OCI-LY7 (cell line): ENCODE results near the gene SELENOW. TPM values are rescaled to one million over a fixed set of nuclear protein-coding genes. Genes with fewer than 3 reads are reported as not detected.

Experiments
- BruUV-seq: library from RNA; stranded (reverse); fragments of 400-500 nt; replicated peaks from 2 replicates; lab custom pipeline; 2021; lab: Mats Ljungman, UMichigan
- CTCF ChIA-PET: fragments of 300-600 bp; sonication (Branson Sonifier 250); formaldehyde crosslinking; loops from one replicate; lab custom pipeline; 2022; ENCODE audit warnings: antibody characterized with exemption; ENCODE audit not compliant: unreplicated experiment; lab: Charles Lee
- POLR2A ChIA-PET: fragments of 300-600 bp; sonication (Branson Sonifier 250); formaldehyde crosslinking; loops from one replicate; lab custom pipeline; 2022; ENCODE audit warnings: antibody characterized with exemption; lab: Charles Lee
- DNase-seq: peaks from one replicate; pipeline ENCODE4 v3.0.0-alpha.2; 2015; ENCODE audit warnings: low spot score
- H2AFZ ChIP-seq: fragments of 200-600 bp; sonication (generic), shearing (Covaris generic); 2 replicates; pipeline ENCODE4 v1.6.1; 2014; ENCODE audit warnings: mild to moderate bottlenecking, antibody characterized with exemption, low read length, moderate library complexity
- H3K27ac ChIP-seq: fragments of 200-600 bp; sonication (generic); 2 replicates; pipeline ENCODE4 v1.5.1; 2014; ENCODE audit warnings: mixed run types, low read depth, mild to moderate bottlenecking, moderate library complexity, low read length, inconsistent platforms; ENCODE audit not compliant: poor library complexity, severe bottlenecking
- H3K36me3 ChIP-seq: fragments of 200-600 bp; sonication (generic); 2 replicates; pipeline ENCODE4 v1.6.1; 2014; ENCODE audit warnings: mild to moderate bottlenecking, antibody characterized with exemption, low read length, moderate library complexity, mixed read lengths; ENCODE audit not compliant: insufficient read depth
- H3K4me1 ChIP-seq: fragments of 200-600 bp; sonication (generic); 2 replicates; pipeline ENCODE4 v1.5.1; 2014; ENCODE audit warnings: mild to moderate bottlenecking, low read length; ENCODE audit not compliant: insufficient read depth, poor library complexity, severe bottlenecking
- H3K4me2 ChIP-seq: fragments of 200-600 bp; sonication (generic); 2 replicates; pipeline ENCODE4 v1.6.1; 2014; ENCODE audit warnings: mild to moderate bottlenecking, low read length
- H3K4me3 ChIP-seq: fragments of 200-600 bp; sonication (generic); 2 replicates; pipeline ENCODE4 v1.5.1; 2014; ENCODE audit warnings: mild to moderate bottlenecking, low read depth, low read length; ENCODE audit not compliant: poor library complexity, severe bottlenecking
- H3K79me2 ChIP-seq: fragments of 200-600 bp; sonication (generic); 2 replicates; pipeline ENCODE4 v1.6.1; 2016; ENCODE audit warnings: low read depth, mild to moderate bottlenecking, low read length, moderate library complexity, mixed read lengths; ENCODE audit not compliant: insufficient read depth
- H3K9me2 ChIP-seq: fragments of 200-600 bp; sonication (generic); 2 replicates; pipeline ENCODE4 v1.6.1; 2016; ENCODE audit warnings: mild to moderate bottlenecking, low read length, mixed read lengths; ENCODE audit not compliant: insufficient read depth
- H3K9me3 ChIP-seq: fragments of 200-600 bp; sonication (generic); 2 replicates; pipeline ENCODE4 v1.6.1; 2014; ENCODE audit warnings: mild to moderate bottlenecking, mixed run types, low read length, mixed read lengths
- H4K20me1 ChIP-seq: fragments of 200-600 bp; sonication (generic); 2 replicates; pipeline ENCODE4 v1.6.1; 2014; ENCODE audit warnings: mild to moderate bottlenecking, antibody characterized with exemption, low read length, moderate library complexity, mixed read lengths; ENCODE audit not compliant: insufficient read depth
- CTCF ChIP-seq: fragments of 200-600 bp; sonication (generic); conservative IDR thresholded peaks from 2 replicates; pipeline ENCODE4 v1.5.1; 2014; ENCODE audit warnings: mild to moderate bottlenecking, antibody characterized with exemption, low read length, moderate library complexity, mixed read lengths
- EZH2phosphoT487 ChIP-seq: fragments of 200-600 bp; sonication (generic); IDR thresholded peaks from 2 replicates; pipeline ENCODE4 v1.6.1; 2018; ENCODE audit warnings: low read depth, borderline replicate concordance, mild to moderate bottlenecking, mixed run types, antibody characterized with exemption, low read length, moderate library complexity, mixed read lengths
- intact Hi-C: fragments of 100-400 bp; cut with micrococcal nuclease; formaldehyde crosslinking; loops from one replicate; pipeline ENCODE4 v1.10.0; 2022; ENCODE audit not compliant: unreplicated experiment
- total RNA-seq, 2 experiments: library from RNA; depleted of rRNA in 1 of 2; stranded (reverse); fragments of >200 nt in 1 of 2; shearing (Covaris generic) in 1 of 2; gene quantifications; 2 replicates each; pipeline ENCODE4 v1.2.3, GENCODE V29; 2014 to 2022

Gene SELENOW
- total RNA-seq, 2 experiments from 2014 or later, result 31.2 to 95.5 TPM

GRCh38 chr19:47755762-47756626, 22.5 kb upstream of the SELENOW start:
- Histone ChIP-seq H3K4me3 (no peak overlapping the region), H3K4me1 (no peaks in the 10 kb centered on the region), H3K9me3 (no peaks in the 10 kb centered on the region), H3K27ac (no peak overlapping the region), H4K20me1 (no peaks in the 10 kb centered on the region), H3K36me3 (peaks cover 82% of the 10 kb centered on the region), H3K4me2 (no peak overlapping the region), H3K79me2 (no peaks in the 10 kb centered on the region), H3K9me2 (no peaks in the 10 kb centered on the region), H2AFZ (no peak overlapping the region)
- POLR2A ChIA-PET, result no interaction called here
- intact Hi-C loops, result no loop called here
- no peak for DNase-seq
- no TSS peak for BruUV-seq
- no peak for TF ChIP-seq CTCF
- no peak for TF ChIP-seq EZH2phosphoT487
- CTCF ChIA-PET, result no interaction called here

DNA sequence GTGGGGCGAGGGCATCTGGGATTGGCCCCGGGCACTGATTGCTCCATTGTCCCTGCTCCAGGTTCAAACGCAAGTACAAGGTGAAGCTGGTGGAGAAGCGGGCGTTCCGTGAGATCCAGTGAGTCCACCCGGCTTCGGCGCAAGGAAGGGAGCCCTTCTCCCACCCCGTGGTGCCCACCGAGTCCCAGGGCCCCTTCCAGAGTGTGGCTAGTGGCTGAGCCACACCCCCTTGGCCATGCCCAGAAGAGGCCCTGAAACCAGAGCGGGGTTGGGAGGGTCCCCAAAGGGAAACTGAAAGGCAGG, 21.9 kb upstream of the SELENOW start:
- TF ChIP-seq EZH2phosphoT487 (no peak), CTCF (no peak)

DNA sequence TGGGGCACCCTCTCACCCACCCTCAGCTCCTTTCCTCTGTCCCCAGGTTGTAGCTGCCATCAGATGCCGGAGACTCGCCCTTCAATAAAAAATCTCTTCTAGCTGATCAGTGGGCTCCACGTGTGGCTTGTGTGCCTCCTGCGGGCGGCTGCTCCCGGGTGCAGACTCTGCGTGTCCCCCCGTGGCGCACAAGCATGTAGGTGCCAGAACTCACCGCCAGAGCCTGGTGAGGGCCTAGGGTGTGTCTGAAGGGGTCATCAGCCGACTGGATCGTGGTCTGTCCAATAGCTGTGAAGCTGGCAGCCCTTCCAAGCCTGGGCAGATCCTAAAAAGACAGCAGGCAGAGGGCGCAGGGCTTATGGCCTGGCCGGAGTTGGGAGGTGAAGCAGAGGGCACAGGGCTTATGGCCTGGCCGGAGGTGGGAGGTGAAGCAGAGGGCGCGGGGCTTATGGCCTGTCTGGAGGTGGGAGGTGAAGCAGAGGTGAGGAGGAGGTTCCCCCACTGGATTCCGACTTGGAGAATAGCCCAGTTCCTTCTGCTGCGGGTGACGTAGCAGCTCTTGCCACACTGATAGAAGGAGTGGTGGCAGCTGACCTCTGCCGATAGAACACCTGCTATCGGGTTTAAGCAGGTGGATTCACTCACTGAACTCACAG, 21.4 kb upstream of the SELENOW start:
- H2AFZ ChIP-seq, result no peak overlapping the region
- TF ChIP-seq CTCF (no peak), EZH2phosphoT487 (no peak)
- no peaks in the 10 kb centered on the region for H3K9me3 ChIP-seq
- H3K4me2 ChIP-seq, result no peak overlapping the region
- no peak overlapping the region for H3K27ac ChIP-seq
- H3K4me1 ChIP-seq, result no peaks in the 10 kb centered on the region
- peaks cover 73% of the 10 kb centered on the region for H3K36me3 ChIP-seq
- intact Hi-C loops, result no loop called here
- no peak for DNase-seq
- H4K20me1 ChIP-seq, result no peaks in the 10 kb centered on the region
- no peaks in the 10 kb centered on the region for H3K9me2 ChIP-seq
- ChIA-PET CTCF (no interaction called here), POLR2A (no interaction called here)
- no peak overlapping the region for H3K4me3 ChIP-seq
- H3K79me2 ChIP-seq, result no peaks in the 10 kb centered on the region
- no TSS peak for BruUV-seq

More for the DNA sequence above, 21.9 kb upstream of the SELENOW start:
- H4K20me1 ChIP-seq, result no peaks in the 10 kb centered on the region
- peaks cover 76% of the 10 kb centered on the region for H3K36me3 ChIP-seq
- H3K4me2 ChIP-seq, result no peak overlapping the region
- POLR2A ChIA-PET, result no interaction called here
- CTCF ChIA-PET, result no interaction called here
- intact Hi-C loops, result no loop called here
- H3K79me2 ChIP-seq, result no peaks in the 10 kb centered on the region
- no peak overlapping the region for H3K4me3 ChIP-seq
- BruUV-seq, result no TSS peak
- H3K4me1 ChIP-seq, result no peaks in the 10 kb centered on the region
- no peaks in the 10 kb centered on the region for H3K9me3 ChIP-seq
- no peak overlapping the region for H3K27ac ChIP-seq
- H2AFZ ChIP-seq, result no peak overlapping the region
- H3K9me2 ChIP-seq, result no peaks in the 10 kb centered on the region
- no peak for DNase-seq
